ENCODE results near the gene ACTR2. TPM values are rescaled to one million over a fixed set of nuclear protein-coding genes. Genes with fewer than 3 reads are reported as not detected.

The ACTR2 gene
- total and polyA plus RNA-seq, 3 donors from 2014 or later = 49.2 to 80.1 (median 56.6) TPM

- peaks cover 18% of the 10 kb centered on the region for H3K4me1 ChIP-seq
- H3K27me3 ChIP-seq = no peaks in the 10 kb centered on the region
- 92 to 98% methylated on average over 7 of the region's 7 CpGs for WGBS, 2 donors
- TF ChIP-seq POLR2A (IDR thresholded peaks at IDR 0.05) = no peak
- no peak for TF ChIP-seq CTCF (IDR thresholded peaks at IDR 0.05)
- H3K36me3 ChIP-seq (ENCODE audit: low read depth, missing control alignments) = no peaks in the 10 kb centered on the region
- H3K9me3 ChIP-seq = no peaks in the 10 kb centered on the region
- no peak overlapping the region for H3K4me3 ChIP-seq
- no peak for DNase-seq
- intact Hi-C loops (cut with DNase I; ENCODE audit: low total_unique reads) = no loop called here
- H3K27ac ChIP-seq = no peak overlapping the region
These were observed 69.3 kb downstream of the ACTR2 start for GRCh38 chr2:65296971-65297370.

DNA sequence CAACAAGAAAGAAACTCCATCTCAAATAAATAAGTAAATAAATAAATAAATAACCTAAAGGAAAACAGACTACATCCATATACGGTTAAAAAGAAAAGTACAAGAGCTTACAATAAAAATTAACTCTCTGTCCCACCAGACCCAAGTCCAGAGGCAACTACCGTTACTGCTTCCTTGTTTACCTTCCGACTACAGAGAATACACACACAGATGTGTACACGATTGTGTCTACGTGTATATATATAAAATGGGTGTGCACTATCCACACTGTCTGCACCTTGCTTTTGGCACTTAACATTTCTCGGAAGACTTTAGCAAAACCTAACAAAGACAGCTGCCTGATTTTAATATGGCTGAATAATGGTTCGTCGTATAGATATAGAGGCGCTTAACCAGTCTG, 69.9 kb downstream of the ACTR2 start:
- H3K36me3 ChIP-seq (ENCODE audit: low read depth, missing control alignments) = no peaks in the 10 kb centered on the region
- no peak overlapping the region for H3K27ac ChIP-seq
- H3K4me1 ChIP-seq = peaks cover 24% of the 10 kb centered on the region
- no peak overlapping the region for H3K4me3 ChIP-seq
- no peak for TF ChIP-seq CTCF (IDR thresholded peaks at IDR 0.05)
- TF ChIP-seq POLR2A (IDR thresholded peaks at IDR 0.05) = no peak
- intact Hi-C loops (cut with DNase I; ENCODE audit: low total_unique reads) = no loop called here
- 95 to 100% methylated on average over 9 of the region's 9 CpGs for WGBS, 2 donors
- H3K27me3 ChIP-seq = no peaks in the 10 kb centered on the region
- no peaks in the 10 kb centered on the region for H3K9me3 ChIP-seq
- DNase-seq = no peak

- Histone ChIP-seq H3K4me1 (peaks cover 26% of the 10 kb centered on the region), H3K36me3 (ENCODE audit: low read depth, missing control alignments) (no peaks in the 10 kb centered on the region), H3K4me3 (no peak overlapping the region), H3K9me3 (no peaks in the 10 kb centered on the region), H3K27ac (no peak overlapping the region), H3K27me3 (no peaks in the 10 kb centered on the region)
- WGBS, 2 donors = 89 to 91% methylated on average over 5 of the region's 5 CpGs
- no peak for DNase-seq
- no peak for TF ChIP-seq CTCF (IDR thresholded peaks at IDR 0.05)
- no peak for TF ChIP-seq POLR2A (IDR thresholded peaks at IDR 0.05)
- intact Hi-C loops (cut with DNase I; ENCODE audit: low total_unique reads) = no loop called here
These were observed 70.5 kb downstream of the ACTR2 start for GRCh38 chr2:65298089-65298488.

GRCh38 chr2:65299246-65299645, 71.6 kb downstream of the ACTR2 start:
- Histone ChIP-seq H3K4me3 (no peak overlapping the region), H3K27ac (peak overlapping the region in 1 of 2 donors; percentile 34), H3K9me3 (no peaks in the 10 kb centered on the region), H3K27me3 (no peaks in the 10 kb centered on the region), H3K4me1 (peaks cover 25% of the 10 kb centered on the region), H3K36me3 (ENCODE audit: low read depth, missing control alignments) (no peaks in the 10 kb centered on the region)
- DNase-seq = no peak
- intact Hi-C loops (cut with DNase I; ENCODE audit: low total_unique reads) = no loop called here
- 85 to 93% methylated on average over 7 of the region's 7 CpGs for WGBS, 2 donors
- no peak for TF ChIP-seq CTCF (IDR thresholded peaks at IDR 0.05)

- H3K4me3 ChIP-seq = no peak overlapping the region
- H3K27me3 ChIP-seq = no peaks in the 10 kb centered on the region
- H3K27ac ChIP-seq = no peak overlapping the region
- no peaks in the 10 kb centered on the region for H3K9me3 ChIP-seq
- peak; percentile 84 for DNase-seq
- H3K36me3 ChIP-seq (ENCODE audit: low read depth, missing control alignments) = no peaks in the 10 kb centered on the region
- intact Hi-C loops (cut with DNase I; ENCODE audit: low total_unique reads) = no loop called here
- WGBS, 2 donors = 27 to 43% methylated on average over 7 to 15 of the region's 16 CpGs
- TF ChIP-seq CTCF (IDR thresholded peaks at IDR 0.05) = no peak
- no peak for TF ChIP-seq POLR2A (IDR thresholded peaks at IDR 0.05)
- peaks cover 19% of the 10 kb centered on the region for H3K4me1 ChIP-seq
These were observed 72.6 kb downstream of the ACTR2 start for GRCh38 chr2:65300134-65300760.
